Activated CD8-positive, alpha-beta memory T cell treated with anti-CD3 and anti-CD28 coated beads, Interleukin-2, amount 50 U/mL, for 24 hours (primary cell): Measurements from ENCODE around the gene BCL2.
A peak's percentile ranks its signal among the peaks of the same experiment; 100 is the strongest.

Experiments used
- DNase-seq: peaks from one replicate; pipeline ENCODE4 v3.0.0-alpha.2; 2020; ENCODE audit errors: extremely low read depth

The BCL2 gene

GRCh38 chr18:63180971-63181376 is 138.6 kb downstream of the BCL2 start:
- no peak for DNase-seq

GRCh38 chr18:63180321-63180720 is 139.2 kb downstream of the BCL2 start:
- DNase-seq = no peak

GRCh38 chr18:63179422-63179821 is 140.1 kb downstream of the BCL2 start:
- DNase-seq = no peak

GRCh38 chr18:63178971-63179370 is 140.6 kb downstream of the BCL2 start:
- DNase-seq = no peak

- no peak for DNase-seq
Observed at GRCh38 chr18:63177919-63178821, 141.4 kb downstream of the BCL2 start.

DNA sequence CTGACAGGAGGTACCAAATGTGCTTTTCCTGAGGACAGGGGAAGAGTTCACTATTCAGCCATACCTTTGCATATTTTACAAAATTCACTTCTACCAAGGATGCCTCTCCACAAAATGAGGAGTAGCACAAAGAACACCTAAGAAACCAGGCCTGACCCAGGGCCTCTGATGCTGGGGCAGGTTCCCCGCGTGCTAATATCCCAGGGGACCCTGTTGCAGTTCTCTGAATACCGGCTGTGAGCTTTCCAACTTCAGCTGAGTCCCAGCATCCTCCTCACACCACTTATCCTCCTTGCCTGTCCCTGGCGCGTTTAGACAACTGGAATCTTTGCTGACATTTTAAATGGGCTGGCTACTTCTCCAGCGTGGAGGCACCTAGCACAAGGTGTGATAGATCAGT is 142.3 kb downstream of the BCL2 start:
- DNase-seq = no peak

DNA sequence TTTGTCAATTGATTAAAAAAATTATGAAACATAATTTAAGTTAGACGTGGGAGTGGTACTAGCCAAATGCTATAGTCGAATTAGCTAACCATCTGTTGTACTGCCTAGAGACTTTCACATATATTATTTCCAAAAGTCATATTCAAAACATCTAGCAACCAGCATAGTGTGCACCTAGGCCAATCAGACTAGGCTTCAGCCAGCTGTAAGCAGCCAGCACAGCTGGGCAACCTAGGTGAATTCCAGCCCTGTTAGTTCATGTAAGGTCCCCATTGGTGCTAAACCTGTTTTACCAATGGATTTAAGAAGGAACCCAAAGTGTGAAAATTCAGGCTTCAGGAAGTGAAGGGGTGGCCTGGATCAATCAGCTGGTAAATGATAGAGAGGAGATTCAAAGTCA is 144.3 kb downstream of the BCL2 start:
- DNase-seq = no peak

GRCh38 chr18:63173983-63174382 is 145.6 kb downstream of the BCL2 start:
- DNase-seq = no peak

GRCh38 chr18:63169853-63170252 is 149.7 kb downstream of the BCL2 start:
- no peak for DNase-seq

- DNase-seq = no peak
Observed at GRCh38 chr18:63168287-63168686, 151.3 kb downstream of the BCL2 start.

- DNase-seq = no peak
Observed at GRCh38 chr18:63166142-63166541, 153.4 kb downstream of the BCL2 start.

GRCh38 chr18:63164396-63164795 is 155.2 kb downstream of the BCL2 start:
- DNase-seq = no peak

DNA sequence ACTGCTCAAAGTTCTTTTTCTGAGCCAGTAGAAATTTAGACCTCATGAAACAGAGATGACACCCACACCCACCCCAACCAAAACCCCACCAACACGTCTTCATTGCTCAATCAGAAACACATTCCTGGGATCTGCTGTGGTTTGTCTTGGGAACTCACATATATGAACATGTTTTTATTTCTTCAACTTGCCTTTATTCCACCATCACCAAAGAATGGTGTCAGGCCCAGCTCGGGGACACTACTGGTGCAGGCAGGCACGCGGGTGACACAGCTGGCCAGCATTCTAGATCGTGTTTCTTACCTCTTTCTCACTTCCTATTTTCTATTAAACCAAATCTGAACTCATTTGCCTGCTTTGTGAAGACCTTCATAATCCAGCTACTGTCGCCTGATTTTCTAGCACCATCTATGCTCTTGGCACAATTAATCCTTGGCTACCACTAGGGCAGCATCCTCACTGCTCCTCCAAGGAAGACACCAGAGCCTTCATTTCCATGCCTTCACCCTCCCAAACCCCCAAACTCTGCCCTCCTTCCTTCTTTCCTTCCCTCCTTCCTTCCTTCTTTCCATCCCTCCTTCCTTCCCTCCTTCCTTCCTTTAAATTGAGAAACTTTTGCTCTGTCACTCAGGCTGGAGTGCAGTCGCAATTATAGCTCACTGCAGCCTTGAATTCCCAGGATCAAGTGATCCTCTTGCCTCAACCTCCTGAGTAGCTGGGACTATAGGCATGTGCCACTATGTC is 157.1 kb downstream of the BCL2 start:
- DNase-seq = no peak

DNA sequence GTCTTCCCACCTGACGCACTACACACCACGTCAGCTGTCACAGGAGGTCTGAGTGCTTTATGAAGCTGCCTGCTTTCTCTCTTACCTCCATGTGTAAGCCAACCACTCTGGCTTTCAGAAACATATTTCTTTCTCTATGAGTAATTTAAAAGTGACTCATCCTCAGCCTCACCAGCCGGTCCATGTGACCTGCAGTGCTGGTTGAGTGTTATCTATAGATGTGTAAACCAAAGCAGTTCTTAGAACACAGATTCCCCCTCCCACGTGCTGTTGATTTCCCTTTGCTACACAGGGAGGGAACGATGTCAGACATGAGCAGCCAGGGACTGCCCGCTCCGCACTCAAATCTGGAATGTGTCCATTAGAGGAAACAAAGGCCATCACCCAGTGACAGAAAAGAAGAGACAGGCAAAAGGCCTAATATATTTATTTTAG is 157.8 kb downstream of the BCL2 start:
- DNase-seq = peak; percentile 73

DNA sequence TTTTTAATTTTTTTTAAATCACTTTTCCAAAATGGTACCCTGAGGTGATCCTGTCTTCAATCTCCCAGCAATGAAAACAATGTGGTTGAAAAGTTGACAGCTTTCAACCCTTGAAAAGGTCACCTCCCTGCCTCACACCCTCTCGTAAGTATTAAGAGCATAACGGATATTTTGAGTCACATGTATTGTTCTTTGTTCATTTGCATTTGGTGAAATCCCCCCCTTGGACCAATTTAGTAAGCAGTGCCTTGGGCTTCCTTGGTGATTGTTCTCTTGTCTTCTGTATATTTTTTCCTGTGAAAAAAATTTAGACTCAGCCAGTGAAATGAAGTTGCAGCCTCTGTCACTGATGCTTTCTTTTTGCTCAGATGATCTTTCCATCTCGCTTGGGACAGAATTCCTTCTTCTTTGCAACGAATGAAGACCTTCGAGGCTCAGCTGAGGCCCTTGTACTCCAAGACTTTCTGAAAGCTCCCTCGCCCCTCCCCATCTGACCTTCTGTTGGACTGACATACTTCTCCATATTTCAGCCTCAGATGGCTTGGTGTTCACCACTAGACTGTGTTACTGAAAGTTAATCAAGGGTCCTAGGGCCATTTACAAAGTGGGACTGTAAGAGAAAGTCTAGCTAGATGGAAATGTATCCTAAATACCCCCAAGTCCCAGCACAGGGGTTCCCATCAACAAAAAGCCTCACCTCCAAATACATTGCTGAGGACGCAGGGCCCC is 158.4 kb downstream of the BCL2 start:
- no peak for DNase-seq

- no peak for DNase-seq
Observed at GRCh38 chr18:63160172-63160995, 159.2 kb downstream of the BCL2 start.

DNA sequence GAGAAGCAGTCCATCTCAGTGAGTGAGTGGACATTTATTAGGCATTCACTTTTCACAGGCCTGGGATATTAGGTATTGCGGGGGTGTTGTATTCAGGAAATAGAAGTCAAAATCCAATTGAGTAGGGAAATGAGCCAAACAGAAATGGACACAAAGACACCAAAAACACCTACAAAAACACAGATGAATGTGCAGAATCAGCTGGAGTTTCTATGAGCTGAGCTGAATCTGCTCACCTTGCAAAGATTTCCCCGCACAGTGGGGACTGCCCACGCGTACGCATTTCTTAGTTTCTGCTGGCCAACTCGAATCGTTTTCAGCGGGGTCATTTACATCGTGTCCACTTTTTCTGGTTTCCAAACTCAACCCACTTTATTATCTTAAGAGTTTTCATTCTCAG is 160.0 kb downstream of the BCL2 start:
- DNase-seq = no peak

- DNase-seq = no peak
Observed at GRCh38 chr18:63158676-63159291, 160.8 kb downstream of the BCL2 start.

GRCh38 chr18:63158012-63158631 is 161.4 kb downstream of the BCL2 start:
- no peak for DNase-seq

DNA sequence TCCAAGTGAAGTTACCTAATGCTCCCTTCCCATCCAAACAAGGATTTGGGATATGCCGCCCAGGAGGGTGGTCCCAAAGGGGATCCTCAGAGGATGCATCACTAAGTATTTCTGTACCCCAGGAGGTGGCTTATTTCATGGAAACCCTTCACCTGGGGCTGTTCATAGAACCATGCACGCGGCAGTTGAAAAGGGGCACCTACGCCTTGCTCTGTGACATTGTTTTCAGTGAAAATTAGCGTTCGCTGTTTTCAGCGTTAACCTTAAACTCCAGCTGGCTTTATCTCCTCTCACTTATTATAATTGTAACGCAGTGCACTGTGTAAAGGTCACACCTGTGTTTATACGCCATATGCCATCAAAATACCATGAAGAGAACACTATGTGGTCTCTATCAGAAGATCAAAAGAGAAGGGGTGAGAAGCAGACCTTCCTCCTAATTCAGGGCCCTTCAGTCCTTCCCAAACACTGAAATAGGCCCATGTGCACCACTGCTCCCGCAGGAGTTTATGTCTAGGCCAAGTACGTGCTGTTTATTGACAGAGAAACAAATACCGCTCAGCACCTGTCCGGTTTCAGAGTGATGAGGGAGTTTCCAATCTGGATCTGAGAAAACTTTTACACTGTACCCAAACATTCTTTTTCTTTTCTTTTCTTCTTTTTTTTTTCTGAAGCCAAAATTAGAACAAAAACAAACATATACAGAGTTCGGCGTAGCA is 162.1 kb downstream of the BCL2 start:
- DNase-seq = no peak
